GM21737 (cell line): ENCODE measurements around the gene OR11L1.

Source experiments
- ATAC-seq: cut with Tn5 transposase; IDR thresholded peaks from one replicate; pipeline ENCODE4 v1.9.1; 2021; ENCODE audit warnings: mild to moderate bottlenecking, moderate library complexity; ENCODE audit not compliant: unreplicated experiment

Gene OR11L1, protein sequence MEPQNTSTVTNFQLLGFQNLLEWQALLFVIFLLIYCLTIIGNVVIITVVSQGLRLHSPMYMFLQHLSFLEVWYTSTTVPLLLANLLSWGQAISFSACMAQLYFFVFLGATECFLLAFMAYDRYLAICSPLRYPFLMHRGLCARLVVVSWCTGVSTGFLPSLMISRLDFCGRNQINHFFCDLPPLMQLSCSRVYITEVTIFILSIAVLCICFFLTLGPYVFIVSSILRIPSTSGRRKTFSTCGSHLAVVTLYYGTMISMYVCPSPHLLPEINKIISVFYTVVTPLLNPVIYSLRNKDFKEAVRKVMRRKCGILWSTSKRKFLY

DNA sequence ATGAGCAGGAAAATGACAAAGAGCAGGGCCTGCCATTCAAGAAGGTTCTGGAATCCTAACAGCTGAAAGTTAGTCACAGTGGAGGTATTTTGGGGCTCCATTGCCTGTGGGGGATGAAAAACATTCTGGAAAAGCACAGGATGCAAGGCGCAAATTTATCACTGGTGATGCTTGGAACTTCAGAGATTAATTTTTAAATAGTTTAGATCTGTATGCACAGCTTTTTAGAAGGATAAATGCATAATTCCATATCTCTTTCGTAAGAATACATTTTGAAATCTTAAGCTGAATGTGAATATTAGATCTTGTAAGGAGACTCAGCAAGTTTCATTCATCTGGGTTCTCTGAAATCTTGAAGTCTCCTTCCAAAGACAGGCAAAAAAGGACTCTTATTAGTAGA, at the start of gene OR11L1:
OR11L1 (minus strand) TSS at position 101 of the 400 bp plus-strand sequence; CDS start at position 101, 0 bp downstream.
- ATAC-seq, result no peak

DNA sequence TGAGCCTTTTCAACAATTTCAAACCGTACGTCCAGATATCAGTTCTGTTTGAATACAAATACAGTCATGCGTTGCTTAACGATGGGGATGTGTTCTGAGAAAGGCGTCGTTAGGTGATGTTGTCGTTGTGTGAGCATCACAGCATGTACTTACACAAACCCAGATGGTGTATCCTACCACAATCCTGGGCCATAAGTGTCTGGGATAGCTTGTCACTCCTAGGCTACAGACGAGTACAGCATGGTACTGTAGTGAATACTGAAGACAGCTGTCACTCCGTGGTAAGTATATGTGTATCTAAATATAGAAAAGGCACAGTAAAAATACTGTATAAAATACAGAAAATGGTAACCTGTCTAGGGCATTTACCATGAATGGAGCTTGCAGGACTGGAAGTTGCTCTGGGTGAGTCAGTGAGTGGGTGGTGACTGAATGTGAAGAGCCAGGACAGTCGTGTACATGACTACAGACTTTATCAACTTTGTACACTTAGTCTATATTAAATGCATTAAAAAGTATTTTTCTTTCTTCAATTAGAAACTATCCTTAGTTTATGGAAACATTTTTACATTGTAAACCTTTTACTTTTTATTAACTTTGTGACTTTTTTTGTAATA, 43.2 kb upstream of the OR11L1 start:
- no peak for ATAC-seq

DNA sequence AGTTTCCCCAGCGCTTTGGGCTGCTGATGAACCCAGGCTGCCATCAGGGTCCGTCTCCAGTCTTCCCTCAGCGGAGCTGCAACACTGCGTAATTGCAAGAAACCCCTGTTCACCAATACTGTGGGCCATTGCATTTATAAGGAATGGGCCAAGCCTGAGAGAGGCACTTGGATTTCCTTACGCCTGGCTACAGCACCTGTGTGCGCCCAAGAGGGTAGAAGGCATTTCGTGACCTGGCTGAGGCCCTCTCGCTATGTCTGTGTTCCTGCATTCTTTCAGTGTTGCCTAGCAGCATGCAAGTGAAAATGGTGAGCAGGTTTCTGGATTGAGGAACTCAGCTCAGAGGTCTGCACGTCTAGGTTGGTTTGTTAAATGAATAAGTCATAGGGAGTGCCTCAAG, 41.6 kb upstream of the OR11L1 start:
- ATAC-seq, result no peak

DNA sequence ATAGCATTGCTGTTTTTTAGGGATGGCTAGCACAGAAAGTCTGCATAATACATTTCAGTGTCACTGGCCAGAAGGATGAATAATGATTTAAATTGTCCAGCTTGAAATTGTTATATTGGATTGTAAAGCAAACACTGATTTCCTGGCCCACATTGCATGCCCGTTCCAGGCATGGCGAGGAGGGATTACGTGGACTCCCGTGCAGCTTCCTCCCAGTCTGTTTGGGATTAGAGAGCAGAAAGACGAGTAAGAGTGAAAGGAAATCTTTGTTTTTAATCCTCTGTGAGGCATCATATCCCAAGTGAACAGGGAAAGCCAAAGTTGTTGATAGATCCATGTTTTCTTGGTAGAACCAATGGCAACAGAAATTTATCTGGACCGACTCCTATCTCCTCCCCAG, 23.7 kb upstream of the OR11L1 start:
- no peak for ATAC-seq

DNA sequence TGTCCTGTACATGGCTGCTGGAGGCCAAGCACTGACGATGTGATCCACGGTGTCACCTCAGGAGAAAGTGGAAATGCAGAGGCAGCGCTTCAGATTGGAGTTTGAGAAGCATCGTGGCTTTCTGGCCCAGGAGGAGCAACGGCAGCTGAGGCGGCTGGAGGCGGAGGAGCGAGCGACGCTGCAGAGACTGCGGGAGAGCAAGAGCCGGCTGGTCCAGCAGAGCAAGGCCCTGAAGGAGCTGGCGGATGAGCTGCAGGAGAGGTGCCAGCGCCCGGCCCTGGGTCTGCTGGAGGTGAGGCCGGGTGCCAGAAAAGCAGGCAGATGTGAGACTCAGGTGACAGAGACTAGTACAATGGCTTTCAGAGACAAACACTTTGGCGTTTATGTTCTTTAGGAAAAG, 22.9 kb upstream of the OR11L1 start:
- no peak for ATAC-seq

DNA sequence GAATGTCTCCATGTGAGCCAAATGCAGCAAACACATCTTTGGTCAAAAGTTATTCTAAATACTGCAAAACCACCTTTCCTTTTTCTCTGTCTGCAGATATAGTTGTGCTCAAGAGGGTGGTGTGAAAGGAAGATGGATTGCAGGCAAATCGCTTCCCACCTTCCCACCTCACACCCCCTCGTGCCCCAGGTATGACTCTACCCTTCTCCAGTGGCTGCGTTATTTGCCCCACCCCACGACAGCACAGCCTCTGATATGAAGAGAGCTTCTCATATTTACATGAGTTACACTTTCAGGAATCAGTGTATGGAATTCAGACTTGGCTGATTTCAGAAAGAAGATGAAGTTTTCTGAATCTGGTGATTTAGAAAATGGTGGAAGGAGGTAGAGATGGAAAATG, 21.1 kb upstream of the OR11L1 start:
- ATAC-seq, result no peak

DNA sequence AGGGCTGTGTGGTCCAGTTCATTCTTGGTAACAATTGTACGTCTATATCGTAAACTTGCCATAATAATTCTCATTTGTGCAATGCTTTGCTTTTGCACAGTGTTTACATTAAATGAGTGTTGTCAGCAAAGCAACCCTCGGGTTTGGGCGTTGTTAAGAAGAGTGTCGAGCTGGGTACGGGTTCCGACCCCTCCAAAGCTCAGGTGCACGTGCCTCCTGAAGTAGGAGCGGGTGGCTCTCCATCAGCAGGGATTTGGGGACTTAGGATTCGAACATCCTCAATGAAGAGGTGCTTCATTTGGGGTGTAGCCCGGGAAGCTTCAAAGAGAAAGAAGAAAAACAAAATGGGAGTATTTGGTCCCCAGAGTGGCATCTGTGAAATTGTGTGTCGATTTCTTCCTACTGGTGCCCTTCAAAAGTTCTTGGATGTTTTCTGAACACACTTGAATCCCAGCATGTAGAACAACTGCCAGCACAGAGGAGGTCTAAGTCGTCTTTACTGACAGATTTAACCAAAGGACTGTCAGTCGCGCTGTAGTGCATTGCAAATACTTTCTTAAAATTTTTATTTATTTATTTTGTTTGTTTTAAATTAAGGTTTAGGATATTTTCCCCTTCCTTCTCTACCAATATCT, 16.4 kb upstream of the OR11L1 start:
- ATAC-seq, result no peak

DNA sequence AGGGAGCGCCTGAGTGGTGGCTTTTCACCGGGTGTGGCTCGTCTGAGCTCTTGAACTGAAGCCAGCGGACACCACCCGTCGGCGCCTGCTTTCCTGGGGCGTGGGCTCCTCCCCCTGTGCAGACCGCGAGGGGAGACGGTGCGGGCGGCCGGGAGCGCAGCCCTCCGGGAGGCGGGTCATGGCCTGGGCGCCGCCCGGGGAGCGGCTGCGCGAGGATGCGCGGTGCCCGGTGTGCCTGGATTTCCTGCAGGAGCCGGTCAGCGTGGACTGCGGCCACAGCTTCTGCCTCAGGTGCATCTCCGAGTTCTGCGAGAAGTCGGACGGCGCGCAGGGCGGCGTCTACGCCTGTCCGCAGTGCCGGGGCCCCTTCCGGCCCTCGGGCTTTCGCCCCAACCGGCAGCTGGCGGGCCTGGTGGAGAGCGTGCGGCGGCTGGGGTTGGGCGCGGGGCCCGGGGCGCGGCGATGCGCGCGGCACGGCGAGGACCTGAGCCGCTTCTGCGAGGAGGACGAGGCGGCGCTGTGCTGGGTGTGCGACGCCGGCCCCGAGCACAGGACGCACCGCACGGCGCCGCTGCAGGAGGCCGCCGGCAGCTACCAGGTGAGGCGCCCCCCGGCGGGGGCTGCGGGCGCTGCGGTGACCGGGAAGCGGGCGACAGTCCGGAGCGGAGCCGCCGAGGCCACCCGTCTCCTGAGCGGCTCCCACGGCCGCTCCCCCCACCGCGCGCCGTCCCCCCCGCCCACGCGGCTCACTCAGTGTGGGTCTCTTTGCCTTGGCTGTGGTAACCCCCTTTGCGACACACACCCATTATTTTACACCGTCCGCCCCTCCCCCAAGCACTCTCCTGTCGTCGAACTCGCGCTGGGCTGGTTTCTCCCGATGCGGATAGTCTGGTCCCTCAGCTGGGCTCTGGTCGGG, 15.6 kb upstream of the OR11L1 start, which contains the start of gene TRIM58:
TRIM58 (plus strand) TSS at position 119 of the 916 bp plus-strand sequence; CDS start at position 179, 60 bp downstream.
- no peak for ATAC-seq

DNA sequence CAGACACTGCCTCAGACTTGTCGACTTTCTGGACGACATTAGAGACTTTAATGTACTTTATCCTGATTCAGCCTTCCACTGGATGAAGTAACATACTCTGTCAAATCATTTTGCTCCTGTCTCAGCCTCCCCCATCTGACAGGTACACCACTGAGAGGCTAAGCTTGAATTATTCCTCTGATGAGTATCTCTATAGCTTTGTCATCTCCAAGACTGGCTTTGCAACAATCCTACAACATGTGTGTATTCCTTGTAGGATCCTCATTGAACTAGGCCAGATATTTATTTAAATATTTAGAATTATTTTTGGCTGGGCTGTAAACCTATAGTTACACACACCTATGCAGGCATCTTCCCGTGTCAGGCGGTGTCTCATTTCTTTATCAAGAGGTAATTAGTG, 14.2 kb upstream of the OR11L1 start:
- ATAC-seq, result no peak

DNA sequence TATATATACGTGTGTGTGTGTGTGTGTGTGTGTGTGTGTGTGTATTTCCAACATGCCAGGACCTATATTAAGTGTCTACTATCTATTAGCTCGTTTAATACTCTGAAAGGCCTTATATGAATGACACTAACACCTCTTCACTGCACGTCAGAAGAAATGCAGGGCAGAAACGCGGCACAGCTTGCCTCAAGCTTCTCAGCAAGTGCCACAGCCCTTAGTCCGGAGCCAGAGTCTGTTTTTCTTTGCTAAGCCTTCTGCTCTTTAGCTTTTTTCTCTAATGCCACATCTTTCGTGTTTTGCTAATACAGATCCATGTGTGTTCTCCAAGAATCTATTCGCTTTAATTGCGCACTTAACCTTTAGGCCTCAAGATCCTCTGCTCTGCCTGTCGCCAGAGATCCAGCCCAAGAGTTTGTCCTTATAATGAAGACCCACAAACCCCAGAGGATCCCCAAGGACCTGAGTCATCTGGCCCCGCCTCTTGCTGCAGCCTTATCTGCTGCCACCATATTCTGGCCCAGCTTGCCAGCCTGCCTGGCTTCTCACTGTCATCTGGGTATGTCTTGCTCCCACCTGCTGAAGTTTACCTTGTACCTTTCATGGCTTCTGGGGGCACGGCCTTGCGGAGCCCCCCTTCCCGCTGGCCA, 13.3 kb upstream of the OR11L1 start:
- no peak for ATAC-seq

DNA sequence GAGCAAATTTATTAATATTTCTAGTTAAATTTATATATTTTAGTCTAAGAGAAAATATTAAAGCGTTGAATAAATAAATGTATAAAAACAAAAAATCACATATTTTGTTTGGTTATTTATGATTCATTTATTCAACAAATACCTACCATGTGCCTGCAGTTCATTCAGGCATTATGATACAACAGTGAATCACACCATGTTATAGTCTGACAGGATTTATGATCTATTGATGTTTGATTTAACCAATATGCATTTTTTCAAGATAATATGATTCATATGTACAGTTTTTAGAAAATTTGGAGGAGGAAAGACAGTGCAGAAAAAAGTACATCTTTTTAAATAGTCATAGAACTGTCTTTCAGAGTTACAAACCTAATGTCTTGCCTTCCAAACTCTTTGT, 7.9 kb upstream of the OR11L1 start:
- ATAC-seq, result no peak

DNA sequence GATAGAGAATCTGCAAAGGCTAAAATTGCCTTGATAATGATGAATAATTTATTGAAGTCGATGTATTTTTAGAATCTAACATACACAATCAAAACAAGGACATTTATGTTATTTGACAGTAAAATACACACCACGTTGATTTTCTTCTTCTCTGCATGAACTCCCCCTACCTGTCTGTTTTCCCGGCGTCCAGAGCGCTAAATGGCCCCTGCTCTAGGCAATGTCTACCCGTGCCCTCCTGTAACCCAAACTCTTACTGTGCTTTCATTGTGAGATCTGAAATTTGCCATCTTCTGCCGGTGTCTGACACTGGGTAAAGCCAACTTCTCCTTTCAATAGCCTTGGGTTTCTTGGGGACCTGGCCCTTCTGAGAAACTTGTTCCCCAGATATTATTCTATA, 6.7 kb upstream of the OR11L1 start:
- no peak for ATAC-seq

DNA sequence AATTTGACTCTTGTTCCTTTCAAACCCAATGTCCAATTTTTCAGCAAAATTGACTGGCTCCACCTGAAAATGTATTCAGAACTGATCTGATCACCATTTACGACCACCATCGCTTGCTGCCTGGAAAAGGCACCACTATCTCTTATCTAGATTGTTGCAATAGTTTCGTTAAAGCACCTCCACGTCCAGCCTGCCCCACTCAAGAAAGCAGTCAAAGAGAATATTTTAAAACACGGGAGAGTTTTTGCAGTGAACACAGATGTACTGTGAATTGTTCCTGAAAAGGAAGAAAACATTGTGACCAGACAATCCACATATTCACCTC, 4.0 kb upstream of the OR11L1 start:
- no peak for ATAC-seq

DNA sequence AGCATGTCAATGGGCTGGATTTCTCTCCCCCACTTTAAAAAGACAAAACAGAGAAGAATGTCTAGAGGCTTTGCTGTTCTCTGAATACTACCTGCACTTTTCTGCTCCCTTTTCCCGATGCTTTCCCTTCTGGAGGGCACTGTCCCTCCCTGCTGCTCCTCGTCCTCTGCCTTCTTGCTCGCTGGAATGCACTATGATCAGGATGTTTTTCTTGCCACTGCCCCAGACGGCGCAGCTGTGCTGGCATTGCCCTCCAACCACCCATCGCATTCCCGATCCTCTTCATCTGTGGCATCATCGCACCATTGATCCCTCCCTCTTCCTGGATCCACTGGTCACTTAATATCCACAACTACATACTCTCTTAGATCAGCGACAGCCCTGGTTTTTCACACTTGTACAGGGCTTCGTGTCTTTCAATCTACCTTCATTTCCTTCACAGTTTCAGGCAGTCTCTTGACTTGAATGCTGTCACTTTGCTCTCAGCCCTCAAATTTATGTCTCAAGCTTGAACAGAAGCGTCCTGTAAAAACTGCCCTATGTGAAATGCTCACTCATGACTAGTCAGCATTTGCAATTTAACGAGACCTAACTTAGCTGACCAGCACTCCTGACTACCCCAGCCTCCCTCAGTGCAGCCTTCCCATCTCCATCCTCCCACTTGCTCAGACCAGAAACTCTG, 3.5 kb upstream of the OR11L1 start:
- ATAC-seq, result no peak

DNA sequence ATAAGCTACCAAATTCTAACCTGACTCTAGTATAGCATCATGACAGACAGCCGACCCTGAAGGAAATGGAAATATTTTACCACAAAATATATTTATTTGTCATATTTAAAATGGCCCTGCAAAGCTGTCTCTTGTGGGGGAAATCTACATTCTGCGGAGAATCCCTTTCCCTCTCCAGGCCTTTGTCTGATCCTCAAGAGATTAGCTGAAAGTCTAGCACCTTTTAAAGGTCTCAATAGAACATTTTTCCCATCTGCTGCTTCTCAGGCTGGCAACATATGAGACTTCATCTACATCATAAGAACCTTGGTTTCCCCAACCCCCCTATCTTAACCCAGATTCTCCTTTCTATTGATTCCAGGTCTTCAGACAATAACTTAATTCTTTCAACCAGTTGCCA, 1.7 kb upstream of the OR11L1 start:
- no peak for ATAC-seq

DNA sequence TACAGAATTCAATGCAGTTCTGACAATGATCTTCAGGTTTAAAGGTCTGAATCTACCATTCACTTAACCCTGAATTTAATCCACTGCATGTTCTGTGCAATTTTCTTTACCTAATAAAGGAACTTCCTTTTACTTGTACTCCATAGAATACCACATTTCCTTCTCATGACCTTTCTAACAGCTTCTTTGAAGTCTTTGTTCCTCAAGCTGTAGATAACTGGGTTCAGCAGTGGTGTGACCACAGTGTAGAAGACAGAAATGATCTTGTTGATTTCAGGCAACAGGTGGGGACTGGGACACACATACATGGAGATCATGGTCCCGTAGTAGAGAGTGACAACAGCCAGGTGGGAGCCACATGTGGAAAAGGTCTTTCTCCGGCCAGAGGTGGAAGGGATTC, 878 bp downstream of the OR11L1 start:
- ATAC-seq, result no peak

DNA sequence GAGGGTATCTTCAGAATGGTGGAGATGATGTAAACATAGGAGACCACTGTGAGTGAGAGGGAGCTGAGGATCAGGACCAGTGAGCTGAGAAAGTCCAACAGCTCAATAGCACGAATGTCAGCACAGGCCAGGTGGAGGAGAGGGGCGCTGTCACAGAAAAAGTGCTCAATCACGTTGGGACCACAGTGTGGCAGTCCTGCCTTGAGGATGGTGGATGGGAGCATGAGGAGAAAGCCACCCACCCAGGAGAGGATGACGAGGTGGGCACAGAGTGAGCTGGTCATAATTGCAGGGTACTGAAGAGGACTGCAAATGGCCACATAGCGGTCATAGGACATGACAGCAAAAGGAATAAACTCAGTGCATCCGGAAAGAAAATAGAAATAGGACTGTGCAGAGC, 8.1 kb downstream of the OR11L1 start:
- no peak for ATAC-seq

DNA sequence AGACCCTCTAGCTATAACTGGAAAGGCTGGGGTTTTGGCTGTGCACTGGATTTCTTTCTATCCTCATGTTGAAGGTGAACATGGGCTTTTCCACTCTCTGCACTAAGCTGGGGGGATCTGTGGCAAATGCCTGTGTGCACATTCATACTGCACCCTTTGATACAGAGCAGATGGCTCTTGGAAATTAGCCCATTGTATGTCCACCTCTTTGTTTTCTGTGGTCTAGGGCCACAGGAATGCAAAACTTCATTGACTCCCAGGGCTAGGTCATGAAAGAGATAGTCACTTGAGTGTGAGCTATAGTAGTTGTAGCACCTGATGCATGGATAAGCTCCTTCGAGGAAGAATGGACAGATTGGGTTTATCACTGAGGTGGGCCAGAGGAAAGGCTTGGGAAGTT, 12.0 kb downstream of the OR11L1 start:
- ATAC-seq, result no peak

DNA sequence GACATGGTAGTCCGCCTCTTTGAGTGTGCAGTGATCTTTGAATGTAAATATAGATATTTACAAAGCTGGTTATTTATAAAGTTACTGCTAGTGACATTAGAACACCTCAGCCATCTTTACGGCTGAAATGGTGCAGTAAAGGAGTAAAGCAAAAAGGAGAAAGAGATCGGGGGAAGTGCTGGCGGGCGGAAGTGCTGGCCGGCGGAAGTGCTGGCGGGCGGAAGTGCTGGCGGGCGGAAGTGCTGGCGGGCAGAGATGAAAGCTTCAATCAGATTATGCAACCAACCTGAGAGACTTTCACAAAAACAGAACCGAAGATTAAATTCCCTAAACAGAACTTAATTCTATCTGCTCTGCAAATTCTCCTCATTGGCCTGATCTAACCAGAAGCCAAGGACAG, 16.3 kb downstream of the OR11L1 start:
- no peak for ATAC-seq

DNA sequence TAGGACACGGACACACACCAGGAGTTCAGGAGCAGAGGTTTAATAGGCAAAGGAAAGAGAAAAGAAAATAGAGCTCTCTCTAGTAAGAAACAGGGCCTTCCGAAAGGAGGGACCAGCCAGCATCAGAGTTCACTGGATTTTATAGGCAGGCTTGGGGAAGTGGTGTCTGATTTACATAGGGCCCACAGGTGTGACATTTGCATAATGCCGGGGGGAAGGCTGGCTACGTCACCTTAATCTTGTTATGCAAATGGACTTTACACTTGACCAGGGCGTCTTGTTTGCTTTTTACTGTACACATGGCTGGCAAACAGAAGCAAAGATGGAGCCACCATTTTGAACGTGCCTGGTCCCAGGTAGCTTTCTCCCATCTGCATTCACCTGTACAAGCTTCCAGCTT, 17.7 kb downstream of the OR11L1 start, which contains the start of gene OR14A16:
OR14A16 (minus strand) TSS at position 97 of the 400 bp plus-strand sequence. CDS start 8,390 bp downstream, outside the sequence.
- ATAC-seq, result no peak
